Gastrocnemius medialis (tissue), 4 donors: ENCODE measurements around the gene CORO6. TPM values are rescaled to one million over a fixed set of nuclear protein-coding genes. Genes with fewer than 3 reads are reported as not detected.

ENCODE experiments used
- ATAC-seq, 2 donors: fragments of 150-250 bp; one replicate each; pipeline ENCODE4 v1.9.1; 2016
- DNase-seq, 2 donors: peaks; one replicate each; pipeline ENCODE4 v3.0.0-alpha.2; 2019
- H3K27ac ChIP-seq, 4 donors: fragments of 200-600 bp; sonication (generic); 1 replicate in 1 of 4; 2 replicates in 3 of 4; pipeline ENCODE4 v1.5.1; 2016 to 2018; ENCODE audit warnings: mild to moderate bottlenecking in 2 of 4, moderate library complexity in 1 of 4
- H3K27me3 ChIP-seq, 3 donors: fragments of 200-600 bp; sonication (generic) in 2 of 3; 1 replicate in 1 of 3; 2 replicates in 2 of 3; pipeline versions ENCODE4 v1.5.1 to v1.6.0; 2016 to 2019; ENCODE audit warnings: mild to moderate bottlenecking in 1 of 3, moderate library complexity in 1 of 3
- H3K36me3 ChIP-seq, 2 donors: fragments of 200-600 bp; sonication (generic) in 1 of 2; one replicate each; pipeline ENCODE4 v1.5.1; 2017 to 2018
- H3K4me1 ChIP-seq, 2 donors: fragments of 200-600 bp; sonication (generic) in 1 of 2; one replicate each; pipeline ENCODE4 v1.5.1; 2016 to 2017; ENCODE audit warnings: mild to moderate bottlenecking in 2 of 2
- H3K4me3 ChIP-seq, 4 donors: fragments of 200-600 bp; sonication (generic) in 3 of 4; 1 replicate in 1 of 4; 2 replicates in 3 of 4; pipeline ENCODE4 v1.5.1; 2016 to 2019; ENCODE audit warnings: mild to moderate bottlenecking in 2 of 4
- H3K9me3 ChIP-seq, 3 donors: fragments of 200-600 bp; sonication (generic) in 2 of 3; 1 replicate in 1 of 3; 2 replicates in 2 of 3; pipeline ENCODE4 v1.5.1; 2016 to 2019
- POLR2A ChIP-seq, 2 donors: fragments of 450-650 bp; IDR thresholded peaks; one replicate each; pipeline ENCODE4 v1.6.1; 2017; ENCODE audit warnings: antibody characterized with exemption in 2 of 2, mild to moderate bottlenecking in 2 of 2, moderate library complexity in 2 of 2
- in situ Hi-C, 4 donors: fragments of 200-750 bp; cut with MboI; loops; one replicate each; pipeline versions ENCODE4 v1.15.0 to v1.8.0; 2017; ENCODE audit warnings: low sequenced_read_pairs in 4 of 4
- intact Hi-C: fragments of 100-400 bp; cut with DNase I; formaldehyde crosslinking; loops from one replicate; pipeline ENCODE4 v1.15.1; 2023; ENCODE audit warnings: low total_unique reads
- total RNA-seq, 4 donors: library from RNA; depleted of rRNA; stranded (reverse); fragments of >200 nt; gene quantifications; one replicate each; pipeline versions ENCODE4 v1.1.0 to v1.2.3, GENCODE V29; 2016
- TF ChIP-seq, protein P1 (sequence below), 5 experiments: fragments of 450-650 bp in 3 of 5; fragments of 200-600 bp in 2 of 5; sonication (generic) in 2 of 5; IDR thresholded peaks in 4 of 5; conservative IDR thresholded peaks in 1 of 5; 1 replicate in 4 of 5; 2 replicates in 1 of 5; pipeline ENCODE4 v1.5.1; 2016 to 2019; ENCODE audit warnings: antibody characterized with exemption in 5 of 5, mild to moderate bottlenecking in 3 of 5, moderate library complexity in 3 of 5

Gene CORO6
- total RNA-seq, 4 donors from 2014 or later, result 409 to 694 (median 563) TPM

GRCh38 chr17:29650396-29650795 lies 27.7 kb upstream of the CORO6 start:
- no peak for ATAC-seq
- Histone ChIP-seq H3K4me1 (peaks cover 15 to 22% of the 10 kb centered on the region in 2 donors), H3K9me3 (no peaks in the 10 kb centered on the region), H3K4me3 (no peak overlapping the region), H3K27ac (peak overlapping the region; percentile 97 to 100 (median 98)), H3K36me3 (peaks cover 0 to 83% of the 10 kb centered on the region in 2 donors), H3K27me3 (no peaks in the 10 kb centered on the region)
- no peak for DNase-seq
- no peak for TF ChIP-seq POLR2A (IDR thresholded peaks at IDR 0.05)
- TF ChIP-seq, protein P1, sequence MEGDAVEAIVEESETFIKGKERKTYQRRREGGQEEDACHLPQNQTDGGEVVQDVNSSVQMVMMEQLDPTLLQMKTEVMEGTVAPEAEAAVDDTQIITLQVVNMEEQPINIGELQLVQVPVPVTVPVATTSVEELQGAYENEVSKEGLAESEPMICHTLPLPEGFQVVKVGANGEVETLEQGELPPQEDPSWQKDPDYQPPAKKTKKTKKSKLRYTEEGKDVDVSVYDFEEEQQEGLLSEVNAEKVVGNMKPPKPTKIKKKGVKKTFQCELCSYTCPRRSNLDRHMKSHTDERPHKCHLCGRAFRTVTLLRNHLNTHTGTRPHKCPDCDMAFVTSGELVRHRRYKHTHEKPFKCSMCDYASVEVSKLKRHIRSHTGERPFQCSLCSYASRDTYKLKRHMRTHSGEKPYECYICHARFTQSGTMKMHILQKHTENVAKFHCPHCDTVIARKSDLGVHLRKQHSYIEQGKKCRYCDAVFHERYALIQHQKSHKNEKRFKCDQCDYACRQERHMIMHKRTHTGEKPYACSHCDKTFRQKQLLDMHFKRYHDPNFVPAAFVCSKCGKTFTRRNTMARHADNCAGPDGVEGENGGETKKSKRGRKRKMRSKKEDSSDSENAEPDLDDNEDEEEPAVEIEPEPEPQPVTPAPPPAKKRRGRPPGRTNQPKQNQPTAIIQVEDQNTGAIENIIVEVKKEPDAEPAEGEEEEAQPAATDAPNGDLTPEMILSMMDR (IDR thresholded peaks at IDR 0.05 in 4 of 5, conservative IDR thresholded peaks at IDR 0.05 in 1 of 5), result no peak
- in situ Hi-C loops, result no loop called here
- intact Hi-C loops, result no loop called here

- no peaks in the 10 kb centered on the region for H3K27me3 ChIP-seq
- peaks cover 0 to 74% of the 10 kb centered on the region in 2 donors for H3K36me3 ChIP-seq
- no peak for DNase-seq
- in situ Hi-C loops, result loop anchor here (10.0 kb wide), 4 partner anchors 65 to 125 kb away; no protein-coding TSS in a partner anchor
- no peaks in the 10 kb centered on the region for H3K9me3 ChIP-seq
- H3K4me3 ChIP-seq, result no peak overlapping the region
- no peak for TF ChIP-seq POLR2A (IDR thresholded peaks at IDR 0.05)
- TF ChIP-seq, protein P1 (IDR thresholded peaks at IDR 0.05 in 4 of 5, conservative IDR thresholded peaks at IDR 0.05 in 1 of 5), result no peak
- H3K27ac ChIP-seq, result peak overlapping the region; percentile 97 to 100 (median 98)
- ATAC-seq, result no peak
- intact Hi-C loops, result no loop called here
- peaks cover 25 to 32% of the 10 kb centered on the region in 2 donors for H3K4me1 ChIP-seq
Observed at GRCh38 chr17:29649359-29649758, 26.6 kb upstream of the CORO6 start.

DNA sequence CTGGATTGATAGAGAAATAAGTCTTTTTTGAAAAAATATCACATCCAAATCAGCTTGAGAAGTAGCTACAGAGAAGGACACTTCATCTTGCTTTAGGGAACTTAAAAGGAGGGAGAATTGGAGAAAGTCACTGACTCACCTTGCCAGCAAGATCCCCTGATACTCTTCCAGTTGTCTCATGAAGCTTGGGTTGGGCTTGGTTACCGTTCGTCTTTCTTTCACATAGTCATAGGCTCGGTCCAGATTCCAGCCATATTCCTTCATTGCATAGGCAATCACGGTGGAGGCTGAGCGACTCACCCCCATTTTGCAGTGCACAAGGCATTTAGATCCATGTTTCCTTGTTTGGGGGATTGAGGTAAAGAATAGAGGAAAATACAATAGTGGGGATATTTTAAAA lies 25.3 kb upstream of the CORO6 start:
- H3K4me3 ChIP-seq, result no peak overlapping the region
- in situ Hi-C loops (loop anchor here (10.0 kb wide), 4 partner anchors 67 to 127 kb away; no protein-coding TSS in a partner anchor), intact Hi-C loops (no loop called here)
- peaks cover 0 to 68% of the 10 kb centered on the region in 2 donors for H3K36me3 ChIP-seq
- H3K4me1 ChIP-seq, result peaks cover 39 to 46% of the 10 kb centered on the region in 2 donors
- no peak for DNase-seq
- peak overlapping the region; percentile 97 to 100 (median 98) for H3K27ac ChIP-seq
- H3K27me3 ChIP-seq, result no peaks in the 10 kb centered on the region
- no peak for ATAC-seq
- no peaks in the 10 kb centered on the region for H3K9me3 ChIP-seq
- no peak for TF ChIP-seq POLR2A (IDR thresholded peaks at IDR 0.05)
- TF ChIP-seq, protein P1 (IDR thresholded peaks at IDR 0.05 in 4 of 5, conservative IDR thresholded peaks at IDR 0.05 in 1 of 5), result no peak

DNA sequence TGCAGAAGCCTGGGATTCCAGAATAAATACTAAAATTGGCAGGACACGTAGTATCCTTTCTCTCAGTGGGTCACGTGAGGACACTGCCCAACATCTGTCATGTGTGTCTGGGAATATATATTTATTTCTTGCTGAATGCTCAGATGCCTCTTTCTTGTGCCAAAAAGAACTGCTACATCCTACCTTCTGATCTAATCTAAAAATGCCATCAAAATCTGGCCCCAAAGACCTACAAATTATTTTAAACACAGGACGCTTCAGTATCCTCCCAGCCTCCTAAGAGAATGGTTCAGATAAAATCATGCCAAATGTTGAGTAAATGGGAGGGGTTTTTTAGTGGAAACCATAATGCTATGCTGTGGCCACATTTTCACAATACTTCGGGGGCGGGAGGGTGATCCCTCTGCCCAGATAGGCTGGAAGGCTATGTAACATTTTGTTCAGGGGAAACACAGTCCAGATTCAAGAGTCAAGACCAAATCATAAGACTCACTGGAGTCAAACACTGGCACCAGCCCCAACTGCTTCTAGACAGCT lies 22.9 kb upstream of the CORO6 start:
- H3K27me3 ChIP-seq, result no peaks in the 10 kb centered on the region
- H3K27ac ChIP-seq, result peak overlapping the region; percentile 97 to 100 (median 98)
- ATAC-seq (peak; percentile 55 to 65), DNase-seq (peak; percentile 95 to 97)
- peaks cover 0 to 50% of the 10 kb centered on the region in 2 donors for H3K36me3 ChIP-seq
- peaks cover 62 to 68% of the 10 kb centered on the region in 2 donors for H3K4me1 ChIP-seq
- in situ Hi-C loops, result loop anchor here (10.0 kb wide), 4 partner anchors 69 to 129 kb away; no protein-coding TSS in a partner anchor
- intact Hi-C loops, result no loop called here
- peak; percentile 18 to 46 for TF ChIP-seq POLR2A (IDR thresholded peaks at IDR 0.05)
- TF ChIP-seq, protein P1 (IDR thresholded peaks at IDR 0.05 in 4 of 5, conservative IDR thresholded peaks at IDR 0.05 in 1 of 5), result no peak
- no peaks in the 10 kb centered on the region for H3K9me3 ChIP-seq
- H3K4me3 ChIP-seq, result no peak overlapping the region
